GM12875 (cell line): ENCODE measurements around the gene NMB.

ENCODE experiments used
- H3K4me3 ChIP-seq: one replicate; pipeline ENCODE4 v1.5.1; 2011; ENCODE audit warnings: low read depth, low read length, control low read depth
- TF ChIP-seq, protein P1 (sequence below): IDR thresholded peaks from 2 replicates; pipeline ENCODE4 v1.5.1; 2011; ENCODE audit warnings: low read depth, mild to moderate bottlenecking, control low read depth, inconsistent platforms, low read length, moderate library complexity, borderline replicate concordance; ENCODE audit not compliant: insufficient read depth

The NMB gene

DNA sequence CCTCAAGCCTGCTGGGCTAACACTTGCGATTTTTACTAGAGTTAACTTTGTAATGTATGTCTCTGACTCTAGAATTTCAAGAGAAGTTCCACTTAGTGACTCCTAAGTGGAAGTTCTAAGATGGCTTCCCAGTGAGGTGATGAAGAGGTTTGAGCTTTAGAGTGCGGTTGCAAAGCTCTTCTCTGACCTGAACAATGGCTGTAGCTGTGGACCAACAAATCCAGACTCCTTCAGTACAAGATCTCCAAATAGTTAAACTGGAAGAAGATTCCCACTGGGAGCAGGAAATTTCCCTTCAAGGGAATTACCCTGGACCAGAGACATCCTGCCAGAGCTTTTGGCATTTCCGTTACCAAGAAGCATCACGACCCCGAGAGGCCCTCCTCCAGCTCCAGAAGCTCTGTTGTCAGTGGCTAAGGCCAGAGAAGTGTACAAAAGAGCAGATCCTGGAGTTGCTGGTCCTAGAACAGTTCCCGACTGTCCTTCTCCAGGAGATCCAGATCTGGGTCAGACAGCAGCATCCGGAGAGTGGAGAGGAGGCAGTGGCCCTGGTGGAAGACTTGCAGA, 26.2 kb downstream of the NMB start:
- peak overlapping the region; percentile 40 for H3K4me3 ChIP-seq
- TF ChIP-seq, protein P1, sequence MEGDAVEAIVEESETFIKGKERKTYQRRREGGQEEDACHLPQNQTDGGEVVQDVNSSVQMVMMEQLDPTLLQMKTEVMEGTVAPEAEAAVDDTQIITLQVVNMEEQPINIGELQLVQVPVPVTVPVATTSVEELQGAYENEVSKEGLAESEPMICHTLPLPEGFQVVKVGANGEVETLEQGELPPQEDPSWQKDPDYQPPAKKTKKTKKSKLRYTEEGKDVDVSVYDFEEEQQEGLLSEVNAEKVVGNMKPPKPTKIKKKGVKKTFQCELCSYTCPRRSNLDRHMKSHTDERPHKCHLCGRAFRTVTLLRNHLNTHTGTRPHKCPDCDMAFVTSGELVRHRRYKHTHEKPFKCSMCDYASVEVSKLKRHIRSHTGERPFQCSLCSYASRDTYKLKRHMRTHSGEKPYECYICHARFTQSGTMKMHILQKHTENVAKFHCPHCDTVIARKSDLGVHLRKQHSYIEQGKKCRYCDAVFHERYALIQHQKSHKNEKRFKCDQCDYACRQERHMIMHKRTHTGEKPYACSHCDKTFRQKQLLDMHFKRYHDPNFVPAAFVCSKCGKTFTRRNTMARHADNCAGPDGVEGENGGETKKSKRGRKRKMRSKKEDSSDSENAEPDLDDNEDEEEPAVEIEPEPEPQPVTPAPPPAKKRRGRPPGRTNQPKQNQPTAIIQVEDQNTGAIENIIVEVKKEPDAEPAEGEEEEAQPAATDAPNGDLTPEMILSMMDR, result no peak

DNA sequence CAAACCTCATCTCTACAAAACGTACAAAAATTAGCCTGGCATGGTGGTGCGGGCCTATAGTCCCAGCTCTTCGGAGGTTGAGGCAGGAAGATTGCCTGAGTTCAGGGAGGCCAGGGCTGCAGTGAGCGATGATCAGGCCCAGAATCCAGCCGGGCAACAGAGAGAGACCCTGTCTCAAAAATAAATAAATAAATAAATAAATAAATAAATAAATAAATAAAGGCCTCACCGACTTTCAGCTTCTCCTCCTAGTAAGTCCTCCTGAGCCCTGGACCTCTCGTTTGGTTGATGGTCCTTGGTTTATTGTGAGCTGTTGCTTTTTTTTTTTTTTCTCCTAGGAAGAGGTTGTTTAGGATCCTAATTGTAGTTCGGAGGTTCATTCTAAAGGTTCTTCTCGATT, 29.0 kb downstream of the NMB start:
- TF ChIP-seq, protein P1, result no peak
- H3K4me3 ChIP-seq, result no peak overlapping the region

DNA sequence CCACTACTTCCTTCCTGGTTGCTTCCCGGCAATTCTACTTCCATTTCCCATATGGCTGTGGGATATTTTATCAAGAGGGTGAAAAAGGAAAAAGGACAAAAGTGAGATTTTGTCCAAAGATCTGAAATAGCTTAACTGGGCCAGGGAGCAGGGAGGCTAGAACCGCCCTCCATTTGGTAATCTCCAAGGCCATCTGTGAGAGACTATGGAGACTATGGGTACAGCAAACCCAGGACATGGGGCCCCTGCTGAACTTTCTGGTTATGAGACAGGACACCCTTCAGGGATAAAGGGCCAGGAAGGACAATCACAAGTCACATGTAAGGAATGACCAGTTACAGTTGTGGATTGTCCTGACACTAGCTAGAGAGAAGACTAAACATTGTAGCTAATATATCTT, 32.9 kb downstream of the NMB start:
- TF ChIP-seq, protein P1, result no peak
- no peak overlapping the region for H3K4me3 ChIP-seq

DNA sequence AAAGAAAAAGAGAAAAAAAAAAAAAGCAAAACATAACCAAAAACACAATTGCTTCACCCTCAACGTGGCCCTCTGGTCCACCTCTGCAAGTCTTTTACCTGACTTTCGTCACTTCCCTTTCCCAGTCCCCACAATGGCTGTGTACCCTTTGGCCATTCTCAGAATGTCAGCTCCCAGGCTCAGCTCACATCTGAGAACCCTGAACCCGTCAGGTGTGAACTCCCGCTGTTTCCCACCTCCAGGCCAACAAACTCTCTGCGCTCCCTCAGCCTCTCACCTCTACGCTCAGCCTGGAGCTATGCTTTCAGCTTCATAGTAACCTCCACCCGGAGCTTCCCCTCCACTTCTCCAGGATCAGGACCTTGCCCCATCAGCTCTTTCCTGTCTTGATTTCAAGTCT, 33.6 kb downstream of the NMB start:
- TF ChIP-seq, protein P1, result no peak
- no peak overlapping the region for H3K4me3 ChIP-seq

DNA sequence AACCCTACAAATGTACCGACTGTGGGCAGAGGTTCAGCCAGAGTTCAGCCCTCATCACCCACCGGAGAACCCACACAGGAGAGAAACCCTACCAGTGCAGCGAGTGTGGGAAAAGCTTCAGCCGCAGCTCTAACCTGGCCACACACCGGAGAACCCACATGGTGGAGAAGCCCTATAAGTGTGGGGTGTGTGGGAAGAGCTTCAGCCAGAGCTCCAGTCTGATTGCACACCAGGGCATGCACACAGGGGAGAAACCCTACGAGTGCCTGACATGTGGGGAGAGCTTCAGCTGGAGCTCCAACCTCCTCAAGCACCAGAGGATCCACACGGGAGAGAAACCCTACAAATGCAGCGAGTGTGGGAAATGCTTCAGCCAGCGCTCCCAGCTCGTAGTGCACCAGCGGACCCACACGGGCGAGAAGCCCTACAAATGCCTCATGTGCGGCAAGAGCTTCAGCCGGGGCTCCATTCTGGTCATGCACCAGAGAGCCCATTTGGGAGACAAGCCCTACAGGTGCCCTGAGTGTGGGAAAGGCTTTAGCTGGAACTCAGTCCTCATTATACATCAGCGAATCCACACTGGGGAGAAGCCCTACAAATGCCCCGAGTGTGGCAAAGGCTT, 36.5 kb downstream of the NMB start:
- TF ChIP-seq, protein P1, result no peak
- H3K4me3 ChIP-seq, result no peak overlapping the region

DNA sequence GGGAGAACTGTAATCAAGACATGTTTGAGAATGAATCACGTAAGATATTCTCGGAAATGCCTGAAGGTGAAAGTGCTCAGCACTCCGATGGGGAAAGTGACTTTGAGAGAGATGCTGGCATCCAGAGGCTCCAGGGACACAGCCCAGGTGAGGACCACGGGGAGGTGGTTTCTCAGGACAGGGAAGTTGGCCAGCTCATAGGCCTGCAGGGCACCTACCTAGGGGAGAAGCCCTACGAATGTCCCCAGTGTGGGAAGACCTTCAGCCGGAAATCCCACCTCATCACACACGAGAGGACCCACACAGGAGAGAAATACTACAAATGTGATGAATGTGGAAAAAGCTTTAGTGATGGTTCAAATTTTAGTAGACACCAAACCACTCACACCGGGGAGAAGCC, 37.4 kb downstream of the NMB start:
- TF ChIP-seq, protein P1, result no peak
- H3K4me3 ChIP-seq, result no peak overlapping the region

DNA sequence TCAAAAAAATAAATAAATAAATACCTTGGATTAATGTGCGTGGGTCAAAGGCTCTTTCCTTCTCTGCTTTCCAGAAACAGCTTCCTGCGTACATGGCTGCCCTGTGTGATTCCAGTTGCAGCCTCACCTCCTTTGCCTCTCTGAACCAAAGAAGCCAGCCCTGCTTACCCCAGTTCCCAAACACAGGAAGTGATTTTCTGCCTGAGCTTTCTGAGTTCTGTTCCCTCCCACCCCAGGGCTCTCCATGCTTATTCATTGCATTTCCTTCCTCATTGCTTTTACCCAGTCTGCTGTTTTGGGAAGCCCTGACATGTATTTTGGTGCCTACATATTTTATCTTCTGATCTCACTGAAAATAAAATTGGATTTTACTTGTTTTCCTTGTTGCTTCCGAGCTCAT, 41.8 kb downstream of the NMB start:
- no peak overlapping the region for H3K4me3 ChIP-seq

More for the DNA sequence above, 41.8 kb downstream of the NMB start:
- TF ChIP-seq, protein P1, result no peak
